Mucosa of descending colon (tissue), 3 donors: Measurements from ENCODE around the gene PLD5. TPM values are rescaled to one million over a fixed set of nuclear protein-coding genes. Genes with fewer than 3 reads are reported as not detected.

Experiments used
- ATAC-seq: fragments of 200-7000 bp; cut with Tn5 transposase; one replicate; pipeline ENCODE4 v1.9.1; 2020; ENCODE audit warnings: mild to moderate bottlenecking, moderate library complexity
- DNase-seq, 3 donors: peaks; one replicate each; pipeline ENCODE4 v3.0.0-alpha.2; 2020
- H3K36me3 ChIP-seq: fragments of 200-600 bp; one replicate; pipeline ENCODE4 v1.8.0; 2021; ENCODE audit warnings: low read depth, mild to moderate bottlenecking
- H3K4me1 ChIP-seq: fragments of 200-600 bp; one replicate; pipeline ENCODE4 v1.8.0; 2021; ENCODE audit warnings: low read depth, mild to moderate bottlenecking
- H3K4me3 ChIP-seq: fragments of 200-600 bp; one replicate; pipeline ENCODE4 v1.8.0; 2021; ENCODE audit warnings: mild to moderate bottlenecking
- H3K9me3 ChIP-seq: fragments of 200-600 bp; one replicate; pipeline ENCODE4 v1.8.0; 2021; ENCODE audit warnings: mild to moderate bottlenecking
- intact Hi-C, 2 donors: fragments of 100-400 bp; cut with DNase I in 1 of 2; cut with micrococcal nuclease in 1 of 2; formaldehyde crosslinking; loops; one replicate each; pipeline versions ENCODE4 v1.11.0 to v1.11.1; 2022; cut with DNase I, micrococcal nuclease
- long read RNA-seq, 2 donors: library from polyadenylated mRNA; unstranded; transcript quantifications; one replicate each; pipeline ENCODE4 v2.0.0, GENCODE V29; 2019 to 2021
- total RNA-seq, 3 donors: library from RNA; stranded (reverse); fragmentation: NEBNext Ultra II Directional in 2 of 3; extraction: Animal tissue kit (Norgen Biotek cat#: 25700) in 2 of 3; gene quantifications; one replicate each; pipeline versions ENCODE4 v1.2.1 to v1.2.4, GENCODE V29; 2021 to 2023
- TF ChIP-seq, protein P1 (sequence below): fragments of 200-600 bp; IDR thresholded peaks from one replicate; pipeline ENCODE4 v1.8.0; 2022; ENCODE audit warnings: antibody characterized with exemption, mild to moderate bottlenecking
- donor health status: DM: no; HTN: no; CAD: no; lungs with moderate emphysema.
- donor health status: DM: no; HTN: no; CAD: no.
- donor health status: DM: no; HTN: yes; CAD: no.

The PLD5 gene
- under 1 TPM in 1 of 3 donors, not detected in 2; 0.54 TPM for total RNA-seq
- long read RNA-seq, donor 1: 0 reads
- long read RNA-seq, donor 2: 0 reads

DNA sequence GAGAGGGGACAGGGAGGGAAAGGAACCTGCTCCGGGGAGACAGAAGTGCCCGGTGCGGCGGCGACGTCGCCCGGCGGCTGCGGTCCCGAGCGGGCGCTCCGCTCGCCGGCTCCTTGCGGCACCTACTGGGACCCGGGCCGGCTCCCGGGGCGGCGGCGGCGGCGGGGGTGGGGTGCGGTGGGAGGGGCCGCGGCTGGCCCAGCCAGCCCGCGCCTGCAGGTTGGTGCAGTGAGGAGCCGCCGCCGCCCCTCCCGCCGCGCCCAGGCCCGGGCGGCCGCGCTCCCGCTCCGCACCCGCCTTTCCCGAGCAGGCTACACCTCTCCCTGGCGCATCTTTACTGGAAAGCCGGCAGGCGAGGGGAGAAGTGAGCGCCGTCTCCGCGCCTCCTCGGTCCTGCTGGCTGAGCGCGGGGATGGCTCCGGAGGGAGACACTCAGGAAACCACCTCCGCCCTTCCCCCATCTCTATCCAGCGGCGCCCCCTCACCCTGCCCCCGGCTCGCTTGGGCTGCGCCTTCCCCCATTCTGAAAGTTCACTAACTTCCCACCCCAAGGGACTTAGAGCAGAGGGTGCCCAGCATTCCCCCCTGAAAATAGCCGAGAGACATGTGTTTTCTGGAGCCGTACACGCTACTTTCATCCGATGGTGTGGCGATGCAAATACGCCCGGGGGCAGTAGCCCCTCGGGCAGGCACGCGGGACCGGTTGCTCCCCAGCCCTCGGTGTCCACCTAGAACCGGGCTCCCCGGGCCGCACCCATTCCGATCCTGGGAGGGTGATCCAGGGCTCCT is at the start of gene PLD5:
TSS of gene PLD5 (minus strand) at position 127 of the 789 bp plus-strand sequence.
- ATAC-seq: peak; percentile 50
- Histone ChIP-seq H3K4me1 (no peaks in the 10 kb centered on the region), H3K9me3 (no peaks in the 10 kb centered on the region), H3K4me3 (no peak within 1 kb of the TSS), H3K36me3 (no peaks in the 10 kb centered on the region)
- TF ChIP-seq, protein P1, sequence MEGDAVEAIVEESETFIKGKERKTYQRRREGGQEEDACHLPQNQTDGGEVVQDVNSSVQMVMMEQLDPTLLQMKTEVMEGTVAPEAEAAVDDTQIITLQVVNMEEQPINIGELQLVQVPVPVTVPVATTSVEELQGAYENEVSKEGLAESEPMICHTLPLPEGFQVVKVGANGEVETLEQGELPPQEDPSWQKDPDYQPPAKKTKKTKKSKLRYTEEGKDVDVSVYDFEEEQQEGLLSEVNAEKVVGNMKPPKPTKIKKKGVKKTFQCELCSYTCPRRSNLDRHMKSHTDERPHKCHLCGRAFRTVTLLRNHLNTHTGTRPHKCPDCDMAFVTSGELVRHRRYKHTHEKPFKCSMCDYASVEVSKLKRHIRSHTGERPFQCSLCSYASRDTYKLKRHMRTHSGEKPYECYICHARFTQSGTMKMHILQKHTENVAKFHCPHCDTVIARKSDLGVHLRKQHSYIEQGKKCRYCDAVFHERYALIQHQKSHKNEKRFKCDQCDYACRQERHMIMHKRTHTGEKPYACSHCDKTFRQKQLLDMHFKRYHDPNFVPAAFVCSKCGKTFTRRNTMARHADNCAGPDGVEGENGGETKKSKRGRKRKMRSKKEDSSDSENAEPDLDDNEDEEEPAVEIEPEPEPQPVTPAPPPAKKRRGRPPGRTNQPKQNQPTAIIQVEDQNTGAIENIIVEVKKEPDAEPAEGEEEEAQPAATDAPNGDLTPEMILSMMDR: no peak
- intact Hi-C loops: no loop called here
- DNase-seq: peak in 1 of 3 donors; percentile 25

DNA sequence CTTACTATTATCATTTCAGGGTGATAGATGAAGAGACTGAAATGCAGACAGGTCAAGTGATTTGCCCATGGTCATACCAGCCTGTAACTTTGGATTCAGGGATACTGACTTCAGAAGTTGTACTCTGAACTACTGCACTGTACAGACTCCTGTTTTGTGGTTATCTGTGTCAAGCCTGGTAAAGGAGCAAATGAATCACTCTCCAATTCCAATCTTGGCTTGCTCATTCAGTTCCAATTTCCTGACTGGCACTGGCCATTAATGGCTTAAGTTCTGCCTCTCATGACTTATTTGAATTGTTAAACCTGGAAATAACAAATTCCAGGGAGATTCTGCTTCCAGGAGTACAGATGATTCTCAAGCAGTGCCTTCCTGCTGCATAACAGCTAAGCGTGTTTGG is 45.4 kb upstream of the PLD5 start:
- H3K4me3 ChIP-seq: no peak overlapping the region
- intact Hi-C loops: no loop called here
- TF ChIP-seq, protein P1: no peak
- no peaks in the 10 kb centered on the region for H3K4me1 ChIP-seq
- DNase-seq (no peak), ATAC-seq (no peak)
- no peaks in the 10 kb centered on the region for H3K36me3 ChIP-seq
- H3K9me3 ChIP-seq: peaks cover 2% of the 10 kb centered on the region

DNA sequence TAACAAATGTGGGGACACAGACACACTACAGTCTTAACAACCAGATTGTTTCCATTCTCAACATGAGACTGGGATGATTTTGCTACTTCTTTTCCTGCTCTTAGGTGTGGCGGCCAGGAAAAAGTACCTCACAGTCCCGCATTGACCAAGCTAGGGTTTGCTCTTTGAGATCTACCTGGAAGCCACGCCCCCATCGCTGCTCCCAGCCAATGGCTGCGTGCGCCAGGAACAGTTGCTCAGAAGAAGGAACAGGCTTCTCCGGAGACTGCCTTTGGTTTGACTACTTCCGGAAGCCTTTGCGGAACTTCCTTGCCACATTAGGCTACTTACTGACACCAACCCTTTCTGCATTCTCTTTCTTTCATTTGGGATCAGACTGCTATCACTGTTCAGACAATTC is 44.2 kb upstream of the PLD5 start:
- intact Hi-C loops: no loop called here

DNA sequence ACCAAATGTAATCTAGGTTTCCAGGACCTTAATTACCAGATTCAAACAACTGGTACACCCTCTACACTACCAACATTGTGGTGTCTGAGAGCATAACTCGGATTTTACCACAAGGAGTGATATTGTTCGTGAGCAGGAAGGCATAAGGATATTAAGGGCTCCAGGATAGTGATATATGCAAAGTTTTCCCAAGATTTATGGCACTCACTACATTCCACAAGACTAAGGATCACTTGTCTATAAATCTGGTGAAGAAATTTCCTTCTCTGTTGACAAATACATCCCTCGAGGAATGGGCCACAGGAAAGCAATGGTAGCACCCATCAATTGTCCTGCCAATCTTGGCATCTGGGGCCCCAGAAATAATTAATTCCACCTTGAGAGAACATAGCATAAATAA is 43.1 kb upstream of the PLD5 start:
- TF ChIP-seq, protein P1: no peak
- DNase-seq (no peak), ATAC-seq (no peak)
- Histone ChIP-seq H3K9me3 (no peaks in the 10 kb centered on the region), H3K4me3 (no peak overlapping the region), H3K4me1 (no peaks in the 10 kb centered on the region), H3K36me3 (no peaks in the 10 kb centered on the region)
- intact Hi-C loops: no loop called here

More for the DNA sequence above, 44.2 kb upstream of the PLD5 start:
- DNase-seq (no peak), ATAC-seq (no peak)
- no peaks in the 10 kb centered on the region for H3K4me1 ChIP-seq
- H3K4me3 ChIP-seq: no peak overlapping the region
- TF ChIP-seq, protein P1: no peak
- H3K36me3 ChIP-seq: no peaks in the 10 kb centered on the region
- no peaks in the 10 kb centered on the region for H3K9me3 ChIP-seq

DNA sequence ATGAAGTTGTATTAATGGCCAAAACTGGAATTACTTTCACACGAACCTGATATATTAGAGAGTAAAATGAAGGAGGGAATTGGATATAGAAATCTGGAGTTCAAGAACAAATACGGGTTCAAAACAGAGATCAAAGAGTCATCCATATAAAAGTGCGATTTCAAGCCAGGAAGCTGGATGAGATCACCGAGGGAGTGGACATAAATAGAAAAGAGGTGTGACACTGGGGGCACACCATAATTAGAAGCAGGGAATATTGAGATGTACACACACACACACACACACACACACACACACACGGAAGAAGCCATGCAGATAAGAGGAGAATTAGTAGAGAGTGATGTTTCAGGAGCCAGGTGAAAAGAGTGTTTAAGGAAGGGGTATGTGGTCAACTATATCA is 32.3 kb upstream of the PLD5 start:
- DNase-seq: no peak
- TF ChIP-seq, protein P1: no peak
- Histone ChIP-seq H3K4me3 (no peak overlapping the region), H3K4me1 (no peaks in the 10 kb centered on the region), H3K36me3 (no peaks in the 10 kb centered on the region), H3K9me3 (no peaks in the 10 kb centered on the region)
- intact Hi-C loops: no loop called here
- no peak for ATAC-seq
